Measurements from ENCODE around the gene CFAP299. TPM values are rescaled to one million over a fixed set of nuclear protein-coding genes. Genes with fewer than 3 reads are reported as not detected.

CFAP299 gene
- total and polyA plus RNA-seq, 4 experiments from 2014 or later, result not detected

DNA sequence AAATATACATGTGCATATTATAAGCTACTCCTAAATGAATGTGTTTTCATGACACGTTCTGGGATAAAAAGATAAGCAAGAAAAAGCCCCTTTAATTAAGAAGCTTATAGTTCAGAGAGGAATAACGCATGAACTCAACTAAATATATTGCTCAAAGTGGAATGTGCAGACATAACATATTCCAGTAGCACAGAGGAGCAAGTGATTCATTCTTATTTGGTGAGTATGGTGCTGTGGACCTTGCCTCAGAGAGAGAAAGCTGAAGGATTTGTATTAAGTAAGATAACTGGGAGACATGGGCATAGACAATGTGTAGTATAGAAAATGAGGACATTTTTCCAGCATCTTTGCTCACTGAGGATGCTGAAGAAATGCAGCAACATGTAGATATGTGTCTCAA is 76.8 kb downstream of the CFAP299 start:
- Histone ChIP-seq H3K4me1 (ENCODE audit: insufficient read depth, low read length) (no peaks in the 10 kb centered on the region), H3K27ac (ENCODE audit: low read depth, low read length) (no peak overlapping the region), H3K4me3 (ENCODE audit: low read length in 2 of 2) (no peak overlapping the region), H3K27me3 (ENCODE audit: insufficient read depth, low read length) (no peaks in the 10 kb centered on the region), H3K36me3 (ENCODE audit: insufficient read depth, low read length) (no peaks in the 10 kb centered on the region), H3K9me3 (ENCODE audit: control insufficient read depth in 1 of 2, low read length in 2 of 2) (no peaks in the 10 kb centered on the region)
- H3K4me1 Mint-ChIP-seq, result no peaks in the 10 kb centered on the region
- H3K36me3 Mint-ChIP-seq, result no peaks in the 10 kb centered on the region
- H3K9me3 Mint-ChIP-seq, result no peaks in the 10 kb centered on the region
- no peak overlapping the region for H3K27ac Mint-ChIP-seq
- CTCF ChIA-PET (ENCODE audit: partially characterized antibody), result no interaction called here
- POLR2A ChIA-PET (ENCODE audit: partially characterized antibody), result no interaction called here
- H3K4me3 Mint-ChIP-seq, result no peak overlapping the region
- peaks cover 0 to 1% of the 10 kb centered on the region in 2 donors for H3K27me3 Mint-ChIP-seq
- no peak for DNase-seq
- intact Hi-C loops (cut with micrococcal nuclease), result no loop called here

DNA sequence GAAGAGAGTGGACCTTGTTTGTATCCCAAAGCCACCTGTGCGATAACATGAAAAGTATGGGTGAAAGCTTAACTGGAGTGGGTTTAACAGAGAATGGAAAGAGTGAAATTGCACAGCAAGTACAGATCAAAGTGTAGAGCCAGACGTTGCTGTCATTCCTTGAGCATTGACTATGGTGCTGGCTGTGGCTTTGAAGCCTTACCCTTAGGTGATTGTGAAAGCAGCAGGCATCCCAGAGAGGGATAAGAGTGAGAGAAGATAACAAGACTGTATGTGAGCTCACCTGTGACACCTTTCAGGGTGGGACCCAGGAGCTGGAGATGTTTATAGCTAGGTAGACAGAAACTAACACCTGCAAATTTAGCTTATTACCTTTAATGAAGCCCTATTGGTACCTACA is 77.6 kb downstream of the CFAP299 start:
- ChIA-PET POLR2A (ENCODE audit: partially characterized antibody) (no interaction called here), CTCF (ENCODE audit: partially characterized antibody) (no interaction called here)
- Histone ChIP-seq H3K36me3 (ENCODE audit: insufficient read depth, low read length) (no peaks in the 10 kb centered on the region), H3K4me1 (ENCODE audit: insufficient read depth, low read length) (no peaks in the 10 kb centered on the region), H3K27ac (ENCODE audit: low read depth, low read length) (no peak overlapping the region), H3K4me3 (ENCODE audit: low read length in 2 of 2) (no peak overlapping the region), H3K9me3 (ENCODE audit: control insufficient read depth in 1 of 2, low read length in 2 of 2) (no peaks in the 10 kb centered on the region), H3K27me3 (ENCODE audit: insufficient read depth, low read length) (no peaks in the 10 kb centered on the region)
- intact Hi-C loops (cut with micrococcal nuclease), result no loop called here
- H3K9me3 Mint-ChIP-seq, result no peaks in the 10 kb centered on the region
- no peak overlapping the region for H3K27ac Mint-ChIP-seq
- peaks cover 0 to 1% of the 10 kb centered on the region in 2 donors for H3K27me3 Mint-ChIP-seq
- no peaks in the 10 kb centered on the region for H3K36me3 Mint-ChIP-seq
- no peak overlapping the region for H3K4me3 Mint-ChIP-seq
- DNase-seq, result no peak
- no peaks in the 10 kb centered on the region for H3K4me1 Mint-ChIP-seq

DNA sequence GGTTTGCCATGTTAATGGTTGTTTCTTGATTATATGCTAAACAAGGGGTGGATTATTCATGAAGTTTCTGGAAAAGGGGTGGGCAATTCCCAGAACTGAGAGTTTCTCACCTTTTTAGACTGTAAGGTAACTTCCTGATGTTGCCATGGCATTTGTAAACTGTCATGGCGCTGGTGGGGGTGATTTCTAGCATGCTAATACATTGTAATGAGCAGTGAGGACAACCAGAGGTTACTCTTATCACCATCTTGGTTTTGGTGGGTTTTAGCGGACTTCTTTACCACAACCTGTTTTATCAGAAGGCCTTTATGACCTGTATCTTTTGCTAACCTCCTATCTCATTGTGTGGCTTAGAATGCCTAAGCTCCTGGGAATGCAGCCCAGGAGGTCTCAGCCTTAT is 81.5 kb downstream of the CFAP299 start:
- CTCF ChIA-PET (ENCODE audit: partially characterized antibody), result no interaction called here
- H3K36me3 ChIP-seq (ENCODE audit: insufficient read depth, low read length), result no peaks in the 10 kb centered on the region
- H3K27me3 ChIP-seq (ENCODE audit: insufficient read depth, low read length), result no peaks in the 10 kb centered on the region
- DNase-seq, result no peak
- no peak overlapping the region for H3K4me3 ChIP-seq (ENCODE audit: low read length in 2 of 2)
- H3K27me3 Mint-ChIP-seq, result peaks cover 0 to 1% of the 10 kb centered on the region in 2 donors
- no peaks in the 10 kb centered on the region for H3K4me1 ChIP-seq (ENCODE audit: insufficient read depth, low read length)
- H3K27ac ChIP-seq (ENCODE audit: low read depth, low read length), result no peak overlapping the region
- intact Hi-C loops (cut with micrococcal nuclease), result no loop called here
- H3K4me3 Mint-ChIP-seq, result no peak overlapping the region
- H3K9me3 ChIP-seq (ENCODE audit: control insufficient read depth in 1 of 2, low read length in 2 of 2), result no peaks in the 10 kb centered on the region
- H3K4me1 Mint-ChIP-seq, result peaks cover 0 to 5% (median under 1%) of the 10 kb centered on the region in 4 donors
- H3K9me3 Mint-ChIP-seq, result no peaks in the 10 kb centered on the region
- H3K27ac Mint-ChIP-seq, result no peak overlapping the region
- no peaks in the 10 kb centered on the region for H3K36me3 Mint-ChIP-seq
- POLR2A ChIA-PET (ENCODE audit: partially characterized antibody), result no interaction called here

DNA sequence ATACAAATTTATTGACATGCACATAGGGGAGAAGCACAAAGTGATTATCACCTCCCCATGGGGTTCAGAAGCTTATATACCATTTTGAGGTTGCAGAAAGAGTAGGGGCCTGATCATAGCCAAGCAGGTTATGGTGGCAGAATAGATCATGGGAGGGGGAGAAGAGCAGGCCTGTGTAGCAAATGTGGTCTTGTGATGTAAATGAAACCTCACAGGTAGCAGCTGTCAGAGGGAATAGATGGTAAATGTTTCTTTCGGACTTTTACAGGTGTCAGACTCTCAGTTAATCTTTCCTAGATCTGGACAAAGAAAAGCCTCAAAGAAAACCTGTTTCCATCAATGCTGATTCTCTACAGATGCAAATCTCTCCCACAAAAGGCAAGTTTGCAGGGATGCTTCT is 84.4 kb downstream of the CFAP299 start:
- intact Hi-C loops (cut with micrococcal nuclease), result loop anchor here (10.0 kb wide), 1 partner anchor 75 kb away; no protein-coding TSS in a partner anchor
- POLR2A ChIA-PET (ENCODE audit: partially characterized antibody), result no interaction called here
- Mint-ChIP-seq H3K9me3 (peaks cover 0 to 3% (median 0%) of the 10 kb centered on the region in 8 donors), H3K27me3 (peaks cover 0 to 1% of the 10 kb centered on the region in 2 donors), H3K27ac (no peak overlapping the region), H3K4me3 (no peak overlapping the region), H3K4me1 (peaks cover 12 to 21% (median 16%) of the 10 kb centered on the region in 4 donors), H3K36me3 (no peaks in the 10 kb centered on the region)
- Histone ChIP-seq H3K36me3 (ENCODE audit: insufficient read depth, low read length) (no peaks in the 10 kb centered on the region), H3K4me1 (ENCODE audit: insufficient read depth, low read length) (peaks cover 18% of the 10 kb centered on the region), H3K4me3 (ENCODE audit: low read length in 2 of 2) (no peak overlapping the region), H3K9me3 (ENCODE audit: control insufficient read depth in 1 of 2, low read length in 2 of 2) (no peaks in the 10 kb centered on the region), H3K27ac (ENCODE audit: low read depth, low read length) (no peak overlapping the region), H3K27me3 (ENCODE audit: insufficient read depth, low read length) (no peaks in the 10 kb centered on the region)
- DNase-seq, result no peak
- CTCF ChIA-PET (ENCODE audit: partially characterized antibody), result no interaction called here

DNA sequence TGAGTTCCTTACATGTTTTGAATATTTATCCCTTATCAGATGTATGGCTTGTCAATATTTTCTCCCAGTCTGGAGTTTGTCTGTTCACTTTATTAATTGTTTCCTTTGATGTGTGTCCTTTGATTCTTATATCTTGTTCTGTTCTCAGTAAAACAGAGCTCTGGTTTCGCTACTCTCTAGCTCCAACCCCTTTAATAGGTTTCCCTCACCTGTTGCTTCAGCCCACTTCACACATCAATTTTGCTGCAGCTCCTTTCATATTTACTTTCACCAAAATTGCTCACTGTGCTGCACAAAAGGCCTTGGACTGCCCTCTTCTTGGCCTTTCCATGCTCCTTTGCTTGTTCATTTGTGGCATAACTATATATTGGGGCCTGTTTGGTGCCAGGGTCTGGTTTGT is 85.1 kb downstream of the CFAP299 start:
- POLR2A ChIA-PET (ENCODE audit: partially characterized antibody), result no interaction called here

DNA sequence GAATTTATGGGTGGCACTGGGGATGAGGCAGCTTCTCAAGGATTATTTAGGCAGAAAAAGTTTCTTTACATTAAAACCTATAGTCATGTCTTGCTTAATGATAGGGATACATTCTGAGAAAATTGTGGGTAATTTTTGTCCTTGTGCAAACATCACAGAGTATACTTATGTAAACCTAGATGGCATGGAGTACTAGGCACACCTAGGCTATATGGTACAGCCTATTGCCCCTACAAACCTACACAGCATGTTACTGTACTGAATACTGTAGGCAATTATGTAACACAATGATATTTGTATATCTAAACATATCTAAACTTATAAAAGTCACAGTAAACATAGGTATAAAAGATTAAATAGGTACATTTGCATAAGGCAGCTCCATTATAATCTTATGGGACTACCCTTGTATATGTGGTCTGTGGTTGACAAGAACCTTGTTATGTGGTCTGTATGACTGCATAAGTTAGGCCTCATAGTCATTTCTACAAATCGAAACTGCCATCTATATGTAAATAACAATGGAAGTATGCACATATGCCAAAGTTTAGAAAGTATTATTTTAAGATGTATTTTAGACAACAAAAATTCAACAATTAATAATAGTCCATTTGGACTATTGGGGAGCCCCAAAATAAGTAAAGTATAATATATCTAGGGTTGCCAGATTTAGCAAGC is 87.3 kb downstream of the CFAP299 start:
- Histone ChIP-seq H3K27ac (ENCODE audit: low read depth, low read length) (no peak overlapping the region), H3K36me3 (ENCODE audit: insufficient read depth, low read length) (no peaks in the 10 kb centered on the region), H3K4me3 (ENCODE audit: low read length in 2 of 2) (no peak overlapping the region), H3K4me1 (ENCODE audit: insufficient read depth, low read length) (peaks cover 18% of the 10 kb centered on the region), H3K27me3 (ENCODE audit: insufficient read depth, low read length) (no peaks in the 10 kb centered on the region), H3K9me3 (ENCODE audit: control insufficient read depth in 1 of 2, low read length in 2 of 2) (no peaks in the 10 kb centered on the region)
- ChIA-PET CTCF (ENCODE audit: partially characterized antibody) (no interaction called here), POLR2A (ENCODE audit: partially characterized antibody) (no interaction called here)
- H3K36me3 Mint-ChIP-seq, result no peaks in the 10 kb centered on the region
- no peaks in the 10 kb centered on the region for H3K27me3 Mint-ChIP-seq
- intact Hi-C loops (cut with micrococcal nuclease), result loop anchor here (10.0 kb wide), 1 partner anchor 72 kb away; no protein-coding TSS in a partner anchor
- H3K27ac Mint-ChIP-seq, result no peak overlapping the region
- peak; percentile 16 to 57 (median 44) for DNase-seq
- peaks cover 0 to 3% (median 0%) of the 10 kb centered on the region in 8 donors for H3K9me3 Mint-ChIP-seq
- peaks cover 12 to 21% (median 17%) of the 10 kb centered on the region in 4 donors for H3K4me1 Mint-ChIP-seq
- no peak overlapping the region for H3K4me3 Mint-ChIP-seq

More for the DNA sequence above, 85.1 kb downstream of the CFAP299 start:
- DNase-seq, result no peak
- no peaks in the 10 kb centered on the region for H3K9me3 ChIP-seq (ENCODE audit: control insufficient read depth in 1 of 2, low read length in 2 of 2)
- intact Hi-C loops (cut with micrococcal nuclease), result loop anchor here (10.0 kb wide), 1 partner anchor 74 kb away; no protein-coding TSS in a partner anchor
- Mint-ChIP-seq H3K36me3 (no peaks in the 10 kb centered on the region), H3K9me3 (peaks cover 0 to 3% (median 0%) of the 10 kb centered on the region in 8 donors), H3K4me3 (no peak overlapping the region), H3K27me3 (peaks cover 0 to 1% of the 10 kb centered on the region in 2 donors), H3K4me1 (peaks cover 12 to 21% (median 16%) of the 10 kb centered on the region in 4 donors), H3K27ac (no peak overlapping the region)
- H3K36me3 ChIP-seq (ENCODE audit: insufficient read depth, low read length), result no peaks in the 10 kb centered on the region
- H3K27ac ChIP-seq (ENCODE audit: low read depth, low read length), result no peak overlapping the region
- peaks cover 18% of the 10 kb centered on the region for H3K4me1 ChIP-seq (ENCODE audit: insufficient read depth, low read length)
- H3K4me3 ChIP-seq (ENCODE audit: low read length in 2 of 2), result no peak overlapping the region
- no peaks in the 10 kb centered on the region for H3K27me3 ChIP-seq (ENCODE audit: insufficient read depth, low read length)
- CTCF ChIA-PET (ENCODE audit: partially characterized antibody), result interaction anchor here (0.8 kb wide), 1 partner anchor 15 kb away, joined by 3 read pairs; no protein-coding TSS in a partner anchor

DNA sequence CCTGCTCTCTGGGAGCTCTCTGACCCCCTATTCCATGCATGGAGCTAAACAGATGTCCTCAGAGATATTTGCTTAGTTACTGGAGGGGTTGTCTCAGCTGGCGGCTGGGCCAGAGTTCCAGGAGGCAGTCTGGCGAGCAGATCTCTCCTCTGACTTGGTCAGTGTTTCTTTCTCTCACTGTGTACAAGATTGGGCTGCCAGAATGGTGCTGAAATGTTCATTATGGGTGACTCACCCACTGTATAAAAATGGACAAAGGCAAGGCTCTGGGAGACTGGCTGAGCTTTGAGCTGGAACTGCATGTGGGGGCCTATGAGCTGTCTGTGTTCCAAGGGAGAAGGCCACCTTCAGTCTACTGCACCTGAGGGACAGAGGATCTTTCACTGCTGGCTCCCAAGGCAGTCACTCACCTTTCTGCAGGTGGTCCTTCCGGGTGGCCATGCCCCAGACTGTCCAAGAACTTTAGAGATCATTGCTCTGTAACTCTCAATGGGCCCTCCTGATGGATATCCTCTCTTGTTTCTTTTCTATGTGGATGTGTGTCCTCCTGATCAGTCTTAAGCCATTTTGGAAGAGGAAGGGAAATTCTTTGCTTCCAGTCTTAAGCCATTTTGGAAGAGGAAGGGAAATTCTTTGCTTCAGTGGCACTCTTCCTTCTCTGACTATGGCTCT is 88.2 kb downstream of the CFAP299 start:
- intact Hi-C loops (cut with micrococcal nuclease), result loop anchor here (10.0 kb wide), 1 partner anchor 71 kb away; no protein-coding TSS in a partner anchor

More for the DNA sequence above, 88.2 kb downstream of the CFAP299 start:
- Mint-ChIP-seq H3K4me1 (peaks cover 12 to 21% (median 17%) of the 10 kb centered on the region in 4 donors), H3K36me3 (no peaks in the 10 kb centered on the region), H3K27ac (no peak overlapping the region), H3K27me3 (no peaks in the 10 kb centered on the region), H3K9me3 (peaks cover 0 to 3% (median 0%) of the 10 kb centered on the region in 8 donors), H3K4me3 (peak overlapping the region in 1 of 8 donors; percentile 18)
- peaks cover 18% of the 10 kb centered on the region for H3K4me1 ChIP-seq (ENCODE audit: insufficient read depth, low read length)
- H3K9me3 ChIP-seq (ENCODE audit: control insufficient read depth in 1 of 2, low read length in 2 of 2), result no peaks in the 10 kb centered on the region
- no peaks in the 10 kb centered on the region for H3K27me3 ChIP-seq (ENCODE audit: insufficient read depth, low read length)
- H3K27ac ChIP-seq (ENCODE audit: low read depth, low read length), result no peak overlapping the region
- CTCF ChIA-PET (ENCODE audit: partially characterized antibody), result no interaction called here
- H3K4me3 ChIP-seq (ENCODE audit: low read length in 2 of 2), result no peak overlapping the region
- H3K36me3 ChIP-seq (ENCODE audit: insufficient read depth, low read length), result no peaks in the 10 kb centered on the region
- POLR2A ChIA-PET (ENCODE audit: partially characterized antibody), result no interaction called here
- no peak for DNase-seq

Measured in CD4-positive, alpha-beta memory T cell (primary cell).